Endothelial cell of umbilical vein (primary cell): ENCODE data around the gene HNRNPA2B1. TPM values are rescaled to one million over a fixed set of nuclear protein-coding genes. Genes with fewer than 3 reads are reported as not detected.

Experiments used
- BruUV-seq: library from RNA; stranded (reverse); fragments of 400-500 nt; replicated peaks from 2 replicates; lab custom pipeline; 2021; lab: Mats Ljungman, UMichigan
- CTCF ChIA-PET: fragments of 300-600, 350-600 bp; sonication (Branson Sonifier 250); formaldehyde crosslinking; loops from one replicate; lab custom pipeline; 2021; ENCODE audit warnings: antibody characterized with exemption, inconsistent platforms; lab: Charles Lee
- POLR2A ChIA-PET: fragments of 300-600, 350-600 bp; sonication (Branson Sonifier 250); formaldehyde crosslinking; loops from one replicate; lab custom pipeline; 2021; ENCODE audit warnings: antibody characterized with exemption, inconsistent platforms; lab: Charles Lee
- DNase-seq: peaks from one replicate; pipeline ENCODE4 v3.0.0-alpha.2; 2011; ENCODE audit warnings: low read depth, low spot score
- FAIRE-seq: peaks from 2 replicates; lab custom pipeline; 2011; peaks lifted over from hg19 to GRCh38; lab: Jason Lieb, UNC
- H2AFZ ChIP-seq: 2 replicates; pipeline ENCODE4 v1.6.0; 2012; ENCODE audit warnings: low read depth, low read length, control low read depth, inconsistent platforms
- H3K27ac ChIP-seq: 2 replicates; pipeline ENCODE4 v1.5.1; 2011; ENCODE audit warnings: low read depth, mild to moderate bottlenecking, control low read depth, low read length, moderate library complexity; ENCODE audit not compliant: insufficient read depth
- H3K27me3 ChIP-seq, 2 experiments: 2 replicates each; pipeline versions ENCODE4 v1.6.0 to v1.6.1; 2011; ENCODE audit warnings: low read length in 2 of 2, mixed read lengths in 1 of 2; ENCODE audit not compliant: control insufficient read depth in 2 of 2, insufficient read depth in 2 of 2
- H3K36me3 ChIP-seq, 2 experiments: 2 replicates in 1 of 2; 3 replicates in 1 of 2; pipeline ENCODE4 v1.5.1; 2011; ENCODE audit warnings: low read length in 2 of 2, mild to moderate bottlenecking in 1 of 2, moderate library complexity in 1 of 2; ENCODE audit not compliant: control insufficient read depth in 2 of 2, insufficient read depth in 2 of 2; ENCODE audit errors: extremely low read depth in 1 of 2
- H3K4me1 ChIP-seq: 3 replicates; pipeline ENCODE4 v1.5.1; 2011; ENCODE audit warnings: mild to moderate bottlenecking, low read length; ENCODE audit not compliant: control insufficient read depth, insufficient read depth; ENCODE audit errors: extremely low read depth
- H3K4me2 ChIP-seq: 2 replicates; pipeline ENCODE4 v1.6.1; 2011; ENCODE audit warnings: low read length, control low read depth, mixed read lengths; ENCODE audit not compliant: insufficient read depth
- H3K4me3 ChIP-seq, 3 experiments: fragments of 200-600 bp in 1 of 3; sonication (generic), shearing (Covaris generic) in 1 of 3; replicated peaks in 1 of 3; 2 replicates each; pipeline ENCODE4 v1.5.1; 2011 to 2016; ENCODE audit warnings: control low read depth in 3 of 3, low read length in 3 of 3, mild to moderate bottlenecking in 2 of 3, inconsistent platforms in 1 of 3, low read depth in 1 of 3, moderate library complexity in 1 of 3; ENCODE audit not compliant: insufficient read depth in 1 of 3
- H3K79me2 ChIP-seq: 2 replicates; pipeline ENCODE4 v1.6.0; 2012; ENCODE audit warnings: low read length, inconsistent platforms; ENCODE audit not compliant: control insufficient read depth, insufficient read depth
- H3K9ac ChIP-seq: replicated peaks from 2 replicates; pipeline ENCODE3; 2011; ENCODE audit warnings: low read length, control low read depth; ENCODE audit not compliant: insufficient read depth; ENCODE audit errors: extremely low read depth
- H3K9me1 ChIP-seq: replicated peaks from 3 replicates; pipeline ENCODE4 v1.6.0; 2011; ENCODE audit warnings: mild to moderate bottlenecking, low read length; ENCODE audit not compliant: control insufficient read depth, insufficient read depth; ENCODE audit errors: extremely low read depth
- H3K9me3 ChIP-seq: replicated peaks from 2 replicates; pipeline ENCODE4 v1.5.1; 2012; ENCODE audit warnings: low read length, inconsistent platforms; ENCODE audit not compliant: control insufficient read depth, insufficient read depth
- H4K20me1 ChIP-seq: replicated peaks from 2 replicates; pipeline ENCODE3; 2011; ENCODE audit warnings: mild to moderate bottlenecking, low read length; ENCODE audit not compliant: control insufficient read depth, insufficient read depth; ENCODE audit errors: extremely low read depth
- EZH2 ChIP-seq: IDR thresholded peaks from 2 replicates; pipeline ENCODE4 v1.6.1; 2012; ENCODE audit warnings: borderline replicate concordance, low read depth, mild to moderate bottlenecking, moderate library complexity, low read length, inconsistent platforms; ENCODE audit not compliant: severe bottlenecking
- FOS ChIP-seq: IDR thresholded peaks from 2 replicates; pipeline ENCODE4 v1.6.1; 2011; ENCODE audit warnings: mild to moderate bottlenecking, low read length, moderate library complexity, borderline replicate concordance; ENCODE audit not compliant: insufficient read depth
- GATA2 ChIP-seq: IDR thresholded peaks from 2 replicates; pipeline ENCODE4 v1.7.0; 2011; ENCODE audit warnings: low read depth, mild to moderate bottlenecking, moderate library complexity, mixed read lengths, low read length; ENCODE audit not compliant: insufficient read length, insufficient read depth
- JUN ChIP-seq: IDR thresholded peaks from 2 replicates; pipeline ENCODE4 v1.6.1; 2011; ENCODE audit warnings: borderline replicate concordance, low read depth; ENCODE audit not compliant: insufficient read length, insufficient read depth
- MYC ChIP-seq: IDR thresholded peaks from one replicate; pipeline ENCODE4 v1.6.1; 2011; ENCODE audit warnings: mild to moderate bottlenecking, low read depth, low read length
- POLR2A ChIP-seq: IDR thresholded peaks from 2 replicates; pipeline ENCODE4 v1.6.1; 2012; ENCODE audit warnings: low read depth, mild to moderate bottlenecking, control low read depth, low read length
- POLR2AphosphoS5 ChIP-seq: IDR thresholded peaks from 2 replicates; pipeline ENCODE4 v1.6.1; 2012; ENCODE audit warnings: low read depth, mild to moderate bottlenecking, control low read depth, low read length, moderate library complexity; ENCODE audit not compliant: insufficient read depth
- dilution Hi-C: fragments of 300-500 bp; cut with MboI; formaldehyde crosslinking; loops from one replicate; pipeline ENCODE4 v1.15.0; 2019; ENCODE audit warnings: low sequenced_read_pairs; ENCODE audit not compliant: extremely low pct_ligation_motif_present
- intact Hi-C: fragments of 100-400 bp; cut with micrococcal nuclease; formaldehyde crosslinking; loops from one replicate; pipeline ENCODE4 v1.10.0; 2022
- polyA plus RNA-seq, 4 experiments: library from polyadenylated mRNA; depleted of rRNA in 3 of 4; stranded (reverse) in 3 of 4; unstranded in 1 of 4; fragments of >200 nt; gene quantifications; 2 replicates each; pipeline versions ENCODE4 v1.2.1 to v1.2.3, GENCODE V29; 2011 to 2012; ENCODE audit warnings: missing spikeins in 1 of 4
- total RNA-seq: library from RNA; stranded (reverse); gene quantifications from 2 replicates; pipeline ENCODE4 v1.2.3, GENCODE V29; 2021

HNRNPA2B1 gene
- total and polyA plus RNA-seq, 2 donors (not counting 3 experiments of a cell fraction or from before 2014, with no cell fraction given) = 198 to 703 TPM

- CTCF ChIA-PET = interaction anchor here (1.0 to 4.6 kb wide), 3 partner anchors 90 to 289 kb away, joined by 3 to 30 read pairs (median 9); no protein-coding TSS in a partner anchor
- peaks cover 1% of the 10 kb centered on the region for H3K79me2 ChIP-seq
- intact Hi-C loops = no loop called here
- H3K4me2 ChIP-seq = no peak overlapping the region
- no peaks in the 10 kb centered on the region for H3K4me1 ChIP-seq
- no peaks in the 10 kb centered on the region for H4K20me1 ChIP-seq
- POLR2A ChIA-PET = interaction anchor here (1.5 to 1.7 kb wide), 2 partner anchors 10 to 30 kb away, joined by 3 to 8 read pairs; partner anchors contain the start of gene NFE2L3
- no peaks in the 10 kb centered on the region for H3K27me3 ChIP-seq
- no peak overlapping the region for H3K27ac ChIP-seq
- no peaks in the 10 kb centered on the region for H3K9me1 ChIP-seq
- no peaks in the 10 kb centered on the region for H3K9me3 ChIP-seq
- DNase-seq = no peak
- H3K4me3 ChIP-seq = no peak overlapping the region
- dilution Hi-C loops = loop anchor here (25.0 kb wide), 1 partner anchor 980 kb away; the partner anchor contains the start of genes HOXA10, HOXA3, HOXA7 and HOXA9
- TF ChIP-seq POLR2AphosphoS5 = no peak
- no peak for TF ChIP-seq JUN
- no peak for TF ChIP-seq MYC
- peak; percentile 46 for TF ChIP-seq POLR2A
- TF ChIP-seq GATA2 = no peak
- TF ChIP-seq FOS = no peak
- TF ChIP-seq EZH2 = no peak
- FAIRE-seq = no peak
- H3K9ac ChIP-seq = no peak overlapping the region
- peaks cover 2 to 7% of the 10 kb centered on the region in 2 experiments for H3K36me3 ChIP-seq
- no TSS peak for BruUV-seq
- no peak overlapping the region for H2AFZ ChIP-seq
Measured at GRCh38 chr7:26182283-26182682, 18.3 kb downstream of the HNRNPA2B1 start.
